SK-N-SH (cell line): ENCODE measurements around the gene TMEM131. TPM values are rescaled to one million over a fixed set of nuclear protein-coding genes. Genes with fewer than 3 reads are reported as not detected.

ENCODE experiments used
- CTCF ChIA-PET: fragments of 300-600, 350-600 bp; formaldehyde crosslinking; extraction: SDS; loops from one replicate; lab custom pipeline; 2021; lab: Yijun Ruan, JAX
- POLR2A ChIA-PET: fragments of 350-600 bp; sonication (Branson Sonifier 250); formaldehyde crosslinking; extraction: SDS; loops from one replicate; lab custom pipeline; 2020; ENCODE audit warnings: antibody characterized with exemption, inconsistent platforms; lab: Yijun Ruan, JAX
- DNase-seq: peaks from one replicate; pipeline ENCODE4 v3.0.0; 2012
- H2AFZ ChIP-seq: fragments of 200-600 bp; sonication (generic); 2 replicates; pipeline ENCODE4 v1.8.1; 2016; ENCODE audit warnings: antibody characterized with exemption, mild to moderate bottlenecking, low read depth
- H3F3A ChIP-seq: fragments of 200-600 bp; sonication (generic); replicated peaks from 2 replicates; pipeline ENCODE3; 2016; ENCODE audit warnings: antibody characterized with exemption, mild to moderate bottlenecking; ENCODE audit not compliant: insufficient read depth
- H3K27ac ChIP-seq, 2 experiments: fragments of 200-500 bp in 1 of 2; fragments of 200-600 bp in 1 of 2; sonication (Bioruptor generic) in 1 of 2; sonication (generic), shearing (Covaris generic) in 1 of 2; 2 replicates each; pipeline versions ENCODE4 v1.5.1 to v1.6.1; 2014 to 2016; ENCODE audit warnings: low read depth in 2 of 2, inconsistent platforms in 1 of 2, low read length in 1 of 2, mild to moderate bottlenecking in 1 of 2, mixed read lengths in 1 of 2
- H3K27me3 ChIP-seq: fragments of 200-600 bp; sonication (generic), shearing (Covaris generic); 2 replicates; pipeline ENCODE4 v1.6.1; 2016; ENCODE audit warnings: mixed run types; ENCODE audit not compliant: insufficient read depth
- H3K36me3 ChIP-seq, 2 experiments: fragments of 200-500 bp in 1 of 2; fragments of 200-600 bp in 1 of 2; sonication (Bioruptor generic) in 1 of 2; sonication (generic) in 1 of 2; replicated peaks in 1 of 2; 2 replicates each; pipeline versions ENCODE3 to v1.5.1; 2014 to 2016; ENCODE audit warnings: low read length in 1 of 2, mild to moderate bottlenecking in 1 of 2; ENCODE audit not compliant: insufficient read depth in 2 of 2, control insufficient read depth in 1 of 2
- H3K4me1 ChIP-seq, 2 experiments: fragments of 200-500 bp in 1 of 2; fragments of 200-600 bp in 1 of 2; sonication (Bioruptor generic) in 1 of 2; sonication (generic), shearing (Covaris generic) in 1 of 2; 2 replicates each; pipeline versions ENCODE4 v1.5.1 to v1.6.1; 2014 to 2016; ENCODE audit warnings: low read depth in 1 of 2, low read length in 1 of 2, mixed run types in 1 of 2; ENCODE audit not compliant: insufficient read depth in 2 of 2, control insufficient read depth in 1 of 2
- H3K4me2 ChIP-seq: fragments of 200-600 bp; sonication (generic), shearing (Covaris generic); 2 replicates; pipeline ENCODE4 v1.6.1; 2017; ENCODE audit warnings: mixed run types
- H3K4me3 ChIP-seq, 2 experiments: fragments of 200-500 bp in 1 of 2; fragments of 200-600 bp in 1 of 2; sonication (Bioruptor generic) in 1 of 2; sonication (generic), shearing (Covaris generic) in 1 of 2; 2 replicates each; pipeline versions ENCODE4 v1.5.1 to v1.8.1; 2014 to 2016; ENCODE audit warnings: low read depth in 2 of 2, inconsistent platforms in 1 of 2, low read length in 1 of 2, mild to moderate bottlenecking in 1 of 2, mixed read lengths in 1 of 2, moderate library complexity in 1 of 2
- H3K79me2 ChIP-seq: fragments of 200-600 bp; sonication (generic); 2 replicates; pipeline ENCODE4 v1.8.1; 2017; ENCODE audit warnings: mild to moderate bottlenecking; ENCODE audit not compliant: insufficient read depth
- H3K9ac ChIP-seq: fragments of 200-600 bp; sonication (generic); 2 replicates; pipeline ENCODE4 v1.6.1; 2017; ENCODE audit warnings: mixed run types
- H3K9me2 ChIP-seq: fragments of 200-600 bp; sonication (generic); 2 replicates; pipeline ENCODE4 v1.6.1; 2017; ENCODE audit warnings: mixed run types
- H3K9me3 ChIP-seq: fragments of 200-600 bp; sonication (generic); 2 replicates; pipeline ENCODE4 v1.6.1; 2017; ENCODE audit warnings: mixed run types, mild to moderate bottlenecking, moderate library complexity
- H4K20me1 ChIP-seq: fragments of 200-600 bp; sonication (generic); 2 replicates; pipeline ENCODE4 v1.6.1; 2017; ENCODE audit warnings: mild to moderate bottlenecking, mixed run types; ENCODE audit not compliant: insufficient read depth
- CHD2 ChIP-seq: fragments of 150-350 bp; IDR thresholded peaks from 2 replicates; pipeline ENCODE4 v1.6.1; 2018; ENCODE audit warnings: low read length; ENCODE audit not compliant: partially characterized antibody
- EP300 ChIP-seq, 2 experiments: IDR thresholded peaks; 2 replicates each; pipeline versions ENCODE4 v1.4.0 to v1.6.1; 2012; ENCODE audit warnings: borderline replicate concordance in 1 of 2, low read depth in 1 of 2, low read length in 1 of 2
- EZH2phosphoT487 ChIP-seq: fragments of 200-600 bp; sonication (generic); IDR thresholded peaks from 2 replicates; pipeline ENCODE4 v1.6.1; 2017; ENCODE audit warnings: low read depth, mixed run types, mild to moderate bottlenecking, antibody characterized with exemption, moderate library complexity, borderline replicate concordance
- FOXM1 ChIP-seq: IDR thresholded peaks from 2 replicates; pipeline ENCODE4 v1.4.0; 2012; ENCODE audit warnings: low read depth, mild to moderate bottlenecking
- GABPA ChIP-seq: IDR thresholded peaks from 2 replicates; pipeline ENCODE4 v1.4.0; 2012; ENCODE audit warnings: low read depth, mild to moderate bottlenecking
- IRF3 ChIP-seq: fragments of 150-350 bp; IDR thresholded peaks from 2 replicates; pipeline ENCODE4 v1.6.1; 2016; ENCODE audit warnings: mild to moderate bottlenecking, low read depth, low read length
- JUND ChIP-seq: IDR thresholded peaks from 2 replicates; pipeline ENCODE4 v1.4.0; 2012
- MEF2A ChIP-seq: IDR thresholded peaks from 2 replicates; pipeline ENCODE4 v1.4.0; 2012; ENCODE audit warnings: low read depth, borderline replicate concordance
- NFIC ChIP-seq: IDR thresholded peaks from 2 replicates; pipeline ENCODE4 v1.4.0; 2012; ENCODE audit warnings: borderline replicate concordance
- NRF1 ChIP-seq: IDR thresholded peaks from 2 replicates; pipeline ENCODE4 v1.6.1; 2012; ENCODE audit warnings: low read depth, mild to moderate bottlenecking, low read length
- PBX3 ChIP-seq: IDR thresholded peaks from 2 replicates; pipeline ENCODE4; 2012
- POLR2AphosphoS5 ChIP-seq: IDR thresholded peaks from 2 replicates; pipeline ENCODE4 v1.6.1; 2012; ENCODE audit warnings: low read depth, low read length
- RAD21 ChIP-seq: IDR thresholded peaks from 2 replicates; pipeline ENCODE4 v1.6.1; 2012; ENCODE audit warnings: mild to moderate bottlenecking, low read length
- RCOR1 ChIP-seq: fragments of 150-350 bp; IDR thresholded peaks from 2 replicates; pipeline ENCODE4 v1.6.1; 2017; ENCODE audit warnings: antibody characterized with exemption, low read length
- REST ChIP-seq: IDR thresholded peaks from 2 replicates; pipeline ENCODE4 v1.6.1; 2012; ENCODE audit warnings: mild to moderate bottlenecking, low read depth, low read length, moderate library complexity
- RFX5 ChIP-seq: IDR thresholded peaks from 2 replicates; pipeline ENCODE4 v1.6.1; 2012; ENCODE audit warnings: mild to moderate bottlenecking, improper control_type of control experiment, low read length
- SIN3A ChIP-seq: IDR thresholded peaks from 2 replicates; pipeline ENCODE4 v1.6.1; 2012; ENCODE audit warnings: low read depth, mild to moderate bottlenecking, low read length, moderate library complexity, borderline replicate concordance
- SMC3 ChIP-seq: IDR thresholded peaks from 2 replicates; pipeline ENCODE4 v1.6.1; 2012; ENCODE audit warnings: low read depth, low read length, improper control_type of control experiment
- TCF12 ChIP-seq: IDR thresholded peaks from 2 replicates; pipeline ENCODE4 v1.4.0; 2012
- USF1 ChIP-seq: IDR thresholded peaks from 2 replicates; pipeline ENCODE4 v1.4.0; 2012; ENCODE audit warnings: low read depth, borderline replicate concordance
- ZBTB33 ChIP-seq: IDR thresholded peaks from 2 replicates; pipeline ENCODE4 v1.4.0; 2012; ENCODE audit warnings: low read depth, borderline replicate concordance
- WGBS: methylation state at CpG from one replicate; pipeline ENCODE4 v1.1.6; 2017; ENCODE audit warnings: low lambda C conversion rate; 5-methylcytosine and 5-hydroxymethylcytosine counted together
- polyA plus RNA-seq, 3 experiments: library from polyadenylated mRNA; depleted of rRNA; stranded (reverse); fragments of >200 nt; gene quantifications; 2 replicates each; pipeline ENCODE4 v1.2.3, GENCODE V29; 2012

The TMEM131 gene
- polyA plus RNA-seq, 1 of the 3 experiments (the other 2 are of a cell fraction): 9.1 TPM

GRCh38 chr2:97752342-97753334, 243.1 kb downstream of the TMEM131 start (continued):
- TF ChIP-seq JUND (no peak), USF1 (no peak), FOXM1 (no peak), NRF1 (no peak), RCOR1 (no peak), POLR2AphosphoS5 (no peak), CHD2 (no peak), MEF2A (no peak), ZBTB33 (no peak), EP300 (IDR thresholded peaks at IDR 0.05; ENCODE audit: borderline replicate concordance in 1 of 2, low read depth in 1 of 2, low read length in 1 of 2) (no peak), RAD21 (no peak), NFIC (no peak)

- no peak overlapping the region for H3K27ac ChIP-seq
- no peak overlapping the region for H3K4me2 ChIP-seq
- H3K9ac ChIP-seq: no peak overlapping the region
- H2AFZ ChIP-seq: no peak overlapping the region
- no peaks in the 10 kb centered on the region for H4K20me1 ChIP-seq
- no peak for DNase-seq
- no peaks in the 10 kb centered on the region for H3K9me3 ChIP-seq
- peaks cover 0 to 4% of the 10 kb centered on the region in 2 experiments; a peak in 1 of 4 replicates for H3K4me1 ChIP-seq
- no peaks in the 10 kb centered on the region for H3F3A ChIP-seq
- no peak overlapping the region for H3K4me3 ChIP-seq
- CTCF ChIA-PET: interaction anchor here (1.3 to 6.0 kb wide), 2 partner anchors 11 to 161 kb away, joined by 4 to 37 read pairs; no protein-coding TSS in a partner anchor
- POLR2A ChIA-PET: no interaction called here
- H3K9me2 ChIP-seq: no peaks in the 10 kb centered on the region
- WGBS: 88% methylated on average over 3 of the region's 3 CpGs
- no peaks in the 10 kb centered on the region for H3K79me2 ChIP-seq
- peaks cover 13 to 15% of the 10 kb centered on the region in 2 experiments for H3K36me3 ChIP-seq
- no peaks in the 10 kb centered on the region for H3K27me3 ChIP-seq
- no peak for TF ChIP-seq CHD2
- TF ChIP-seq PBX3: no peak
- no peak for TF ChIP-seq REST
- TF ChIP-seq SMC3: no peak
- no peak for TF ChIP-seq EZH2phosphoT487
- no peak for TF ChIP-seq EP300 (IDR thresholded peaks at IDR 0.05; ENCODE audit: borderline replicate concordance in 1 of 2, low read depth in 1 of 2, low read length in 1 of 2)
- TF ChIP-seq USF1: no peak
- no peak for TF ChIP-seq SIN3A
- no peak for TF ChIP-seq TCF12
- no peak for TF ChIP-seq GABPA
- no peak for TF ChIP-seq IRF3
- no peak for TF ChIP-seq RFX5
These were observed 244.0 kb downstream of the TMEM131 start for GRCh38 chr2:97751752-97752151.
